HepG2 (cell line): Measurements from ENCODE around the gene SLC22A4. TPM values are rescaled to one million over a fixed set of nuclear protein-coding genes. Genes with fewer than 3 reads are reported as not detected.

Experiments
- ATAC-seq: fragments of 200-7000 bp; cut with Tn5 transposase; 3 replicates; pipeline ENCODE4 v1.9.1; 2020; ENCODE audit warnings: mild to moderate bottlenecking, moderate library complexity
- BruUV-seq: library from RNA; stranded (reverse); fragments of 400-500 nt; replicated peaks from 2 replicates; lab custom pipeline; 2021; lab: Mats Ljungman, UMichigan
- CTCF ChIA-PET: fragments of 300-600 bp; formaldehyde crosslinking; extraction: SDS; loops from one replicate; lab custom pipeline; 2021; ENCODE audit warnings: low total read pairs, inconsistent platforms, low intra/inter-chr PET ratio; lab: Yijun Ruan, JAX
- POLR2A ChIA-PET: fragments of 350-600 bp; sonication (Branson Sonifier 250); formaldehyde crosslinking; loops from one replicate; lab custom pipeline; 2020; ENCODE audit warnings: antibody characterized with exemption, inconsistent platforms; lab: Yijun Ruan, JAX
- DNase-seq: peaks from one replicate; pipeline ENCODE4 v3.0.0-alpha.2; 2015; ENCODE audit warnings: low spot score
- FAIRE-seq: peaks from 3 replicates; lab custom pipeline; 2011; peaks lifted over from hg19 to GRCh38; lab: Jason Lieb, UNC
- H2AFZ ChIP-seq: one replicate; pipeline ENCODE4 v1.6.1; 2011; ENCODE audit warnings: low read length, inconsistent platforms
- H3K27ac ChIP-seq: fragments of 300-600 bp; 3 replicates; pipeline ENCODE4 v1.8.0; 2011; ENCODE audit warnings: mixed run types, mild to moderate bottlenecking, mixed read lengths, low read length, inconsistent platforms; ENCODE audit not compliant: insufficient read depth; ENCODE audit errors: extremely low read length
- H3K27me3 ChIP-seq, 2 experiments: fragments of 200-600 bp in 1 of 2; 2 replicates in 1 of 2; 3 replicates in 1 of 2; pipeline versions ENCODE4 v1.6.0 to v1.8.0; 2011; ENCODE audit warnings: low read length in 2 of 2, mild to moderate bottlenecking in 2 of 2, moderate library complexity in 2 of 2, inconsistent platforms in 1 of 2; ENCODE audit not compliant: insufficient read depth in 2 of 2, control insufficient read depth in 1 of 2
- H3K36me3 ChIP-seq, 2 experiments: fragments of 200-600 bp in 1 of 2; replicated peaks in 1 of 2; 2 replicates in 1 of 2; 3 replicates in 1 of 2; pipeline versions ENCODE4 v1.5.1 to v1.8.0; 2011; ENCODE audit warnings: low read length in 2 of 2, inconsistent platforms in 1 of 2; ENCODE audit not compliant: insufficient read depth in 2 of 2, control insufficient read depth in 1 of 2
- H3K4me1 ChIP-seq: 2 replicates; pipeline ENCODE4 v1.5.1; 2012; ENCODE audit warnings: low read length, inconsistent platforms; ENCODE audit not compliant: insufficient read depth
- H3K4me2 ChIP-seq: 2 replicates; pipeline ENCODE4 v1.6.0; 2011; ENCODE audit warnings: low read depth, low read length, inconsistent platforms
- H3K4me3 ChIP-seq, 3 experiments: fragments of 200-600 bp in 1 of 3; sonication (generic), shearing (Covaris generic) in 1 of 3; replicated peaks in 1 of 3; 2 replicates each; pipeline ENCODE4 v1.5.1; 2011 to 2016; ENCODE audit warnings: low read length in 3 of 3, inconsistent platforms in 2 of 3, low read depth in 2 of 3, mild to moderate bottlenecking in 2 of 3, control low read depth in 1 of 3, mixed read lengths in 1 of 3; ENCODE audit not compliant: insufficient read depth in 1 of 3
- H3K79me2 ChIP-seq: one replicate; pipeline ENCODE4 v1.6.1; 2011; ENCODE audit warnings: low read length, inconsistent platforms; ENCODE audit not compliant: insufficient read depth
- H3K9ac ChIP-seq: 2 replicates; pipeline ENCODE4 v1.6.0; 2011; ENCODE audit warnings: mild to moderate bottlenecking, low read depth, low read length, inconsistent platforms; ENCODE audit not compliant: insufficient read depth
- H3K9me3 ChIP-seq: 2 replicates; pipeline ENCODE4 v1.5.1; 2012; ENCODE audit warnings: mild to moderate bottlenecking, low read length
- H4K20me1 ChIP-seq: 2 replicates; pipeline ENCODE4 v1.6.0; 2011; ENCODE audit warnings: inconsistent platforms, mild to moderate bottlenecking, low read length, moderate library complexity; ENCODE audit not compliant: insufficient read depth
- WGBS: methylation state at CpG from one replicate; pipeline ENCODE4 v1.1.6; 2017; ENCODE audit warnings: low lambda C conversion rate; 5-methylcytosine and 5-hydroxymethylcytosine counted together
- in situ Hi-C: cut with HindIII; loops from 2 replicates; pipeline ENCODE4 v1.10.0; 2017; ENCODE audit warnings: low pct_unique_long_range_greater_than_20kb; ENCODE audit not compliant: extremely low pct_ligation_motif_present
- intact Hi-C: fragments of 100-400 bp; cut with micrococcal nuclease; formaldehyde crosslinking; loops from one replicate; pipeline ENCODE4 v1.10.0; 2022; ENCODE audit not compliant: unreplicated experiment
- polyA plus RNA-seq, 8 experiments: library from polyadenylated mRNA; depleted of rRNA in 3 of 8; stranded (reverse) in 7 of 8; unstranded in 1 of 8; fragments of >200 nt; fragmentation: Illumina TruSeq in 4 of 8; extraction: Trizol in 4 of 8; gene quantifications; 2 replicates each; pipeline versions ENCODE4 v1.2.1 to v1.2.3, GENCODE V29; 2011 to 2016; ENCODE audit warnings: low read depth in 4 of 8, missing spikeins in 1 of 8, mixed read lengths in 1 of 8; ENCODE audit not compliant: insufficient read depth in 1 of 8
- total RNA-seq, 5 experiments: library from RNA; depleted of rRNA; stranded (reverse); fragments of >200 nt; fragmentation: Illumina TruSeq; extraction: Trizol; gene quantifications; 2 replicates each; pipeline ENCODE4 v1.2.3, GENCODE V29; 2016; ENCODE audit warnings: low read depth in 1 of 5
- TF ChIP-seq, protein P1 (sequence below): IDR thresholded peaks from 2 replicates; pipeline ENCODE4 v1.6.1; 2016; ENCODE audit warnings: missing compliant biosample characterization, missing genetic modification reagents, borderline replicate concordance
- TF ChIP-seq, protein P2 (sequence below): sonication (generic); formaldehyde crosslinking; IDR thresholded peaks from 2 replicates; pipeline ENCODE4 v1.4.0; 2020; ENCODE audit warnings: missing genetic modification reagents
- TF ChIP-seq, protein P3 (sequence below): sonication (generic); formaldehyde crosslinking; IDR thresholded peaks from 2 replicates; pipeline ENCODE4 v1.5.0; 2020; ENCODE audit warnings: mild to moderate bottlenecking, low read depth, missing genetic modification reagents, borderline replicate concordance

SLC22A4 gene
- total and polyA plus RNA-seq, 2 of the 13 experiments (the other 11 are each of a cell fraction or from before 2014, with no cell fraction given): 0.33 to 0.62 TPM

GRCh38 chr5:132291026-132291425 lies 3.2 kb upstream of the SLC22A4 start:
- no peak for ATAC-seq
- in situ Hi-C loops: loop anchor here (10.0 kb wide), 1 partner anchor 204 kb away; the partner anchor contains the start of gene IRF1
- POLR2A ChIA-PET: interaction anchor here (4.7 kb wide), 1 partner anchor 78 kb away, joined by 51 read pairs; the partner anchor contains the start of gene SLC22A5

More at GRCh38 chr5:132291026-132291425, 3.2 kb upstream of the SLC22A4 start:
- Histone ChIP-seq H3K9me3 (no peaks in the 10 kb centered on the region), H3K4me1 (peaks cover 23% of the 10 kb centered on the region), H3K27me3 (no peaks in the 10 kb centered on the region; a peak in 2 of 5 replicates), H3K9ac (no peak overlapping the region), H3K36me3 (no peaks in the 10 kb centered on the region), H3K4me2 (no peak overlapping the region), H3K4me3 (no peak overlapping the region), H4K20me1 (no peaks in the 10 kb centered on the region), H3K79me2 (no peaks in the 10 kb centered on the region), H3K27ac (no peak overlapping the region), H2AFZ (no peak overlapping the region)
- intact Hi-C loops: loop anchor here (5.0 kb wide), 1 partner anchor 76 kb away; the partner anchor contains the start of gene SLC22A5
- no TSS peak for BruUV-seq
- TF ChIP-seq, protein P1, sequence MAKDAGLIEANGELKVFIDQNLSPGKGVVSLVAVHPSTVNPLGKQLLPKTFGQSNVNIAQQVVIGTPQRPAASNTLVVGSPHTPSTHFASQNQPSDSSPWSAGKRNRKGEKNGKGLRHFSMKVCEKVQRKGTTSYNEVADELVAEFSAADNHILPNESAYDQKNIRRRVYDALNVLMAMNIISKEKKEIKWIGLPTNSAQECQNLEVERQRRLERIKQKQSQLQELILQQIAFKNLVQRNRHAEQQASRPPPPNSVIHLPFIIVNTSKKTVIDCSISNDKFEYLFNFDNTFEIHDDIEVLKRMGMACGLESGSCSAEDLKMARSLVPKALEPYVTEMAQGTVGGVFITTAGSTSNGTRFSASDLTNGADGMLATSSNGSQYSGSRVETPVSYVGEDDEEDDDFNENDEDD (CRISPR knock-in tag): no peak
- TF ChIP-seq, protein P2, sequence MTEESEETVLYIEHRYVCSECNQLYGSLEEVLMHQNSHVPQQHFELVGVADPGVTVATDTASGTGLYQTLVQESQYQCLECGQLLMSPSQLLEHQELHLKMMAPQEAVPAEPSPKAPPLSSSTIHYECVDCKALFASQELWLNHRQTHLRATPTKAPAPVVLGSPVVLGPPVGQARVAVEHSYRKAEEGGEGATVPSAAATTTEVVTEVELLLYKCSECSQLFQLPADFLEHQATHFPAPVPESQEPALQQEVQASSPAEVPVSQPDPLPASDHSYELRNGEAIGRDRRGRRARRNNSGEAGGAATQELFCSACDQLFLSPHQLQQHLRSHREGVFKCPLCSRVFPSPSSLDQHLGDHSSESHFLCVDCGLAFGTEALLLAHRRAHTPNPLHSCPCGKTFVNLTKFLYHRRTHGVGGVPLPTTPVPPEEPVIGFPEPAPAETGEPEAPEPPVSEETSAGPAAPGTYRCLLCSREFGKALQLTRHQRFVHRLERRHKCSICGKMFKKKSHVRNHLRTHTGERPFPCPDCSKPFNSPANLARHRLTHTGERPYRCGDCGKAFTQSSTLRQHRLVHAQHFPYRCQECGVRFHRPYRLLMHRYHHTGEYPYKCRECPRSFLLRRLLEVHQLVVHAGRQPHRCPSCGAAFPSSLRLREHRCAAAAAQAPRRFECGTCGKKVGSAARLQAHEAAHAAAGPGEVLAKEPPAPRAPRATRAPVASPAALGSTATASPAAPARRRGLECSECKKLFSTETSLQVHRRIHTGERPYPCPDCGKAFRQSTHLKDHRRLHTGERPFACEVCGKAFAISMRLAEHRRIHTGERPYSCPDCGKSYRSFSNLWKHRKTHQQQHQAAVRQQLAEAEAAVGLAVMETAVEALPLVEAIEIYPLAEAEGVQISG (CRISPR knock-in tag): no peak
- TF ChIP-seq, protein P3, sequence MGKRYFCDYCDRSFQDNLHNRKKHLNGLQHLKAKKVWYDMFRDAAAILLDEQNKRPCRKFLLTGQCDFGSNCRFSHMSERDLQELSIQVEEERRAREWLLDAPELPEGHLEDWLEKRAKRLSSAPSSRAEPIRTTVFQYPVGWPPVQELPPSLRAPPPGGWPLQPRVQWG (CRISPR knock-in tag): no peak
- CTCF ChIA-PET: no interaction called here
- DNase-seq (no peak), FAIRE-seq (no peak)
- 69% methylated on average over 2 of the region's 2 CpGs for WGBS
